HCT116 (cell line): ENCODE results near the gene SLC2A5. TPM values are rescaled to one million over a fixed set of nuclear protein-coding genes. Genes with fewer than 3 reads are reported as not detected.

Experiments
- ATAC-seq: fragments of 200-7000 bp; cut with Tn5 transposase; 2 replicates; pipeline ENCODE4 v1.9.1; 2020; ENCODE audit warnings: mild to moderate bottlenecking, moderate library complexity
- BruUV-seq: library from RNA; stranded (reverse); fragments of 400-500 nt; replicated peaks from 2 replicates; lab custom pipeline; 2021; lab: Mats Ljungman, UMichigan
- CTCF ChIA-PET: fragments of 300-600 bp; sonication (Branson Sonifier 250); formaldehyde crosslinking; loops from one replicate; lab custom pipeline; 2021; ENCODE audit warnings: antibody characterized with exemption; lab: Charles Lee
- POLR2A ChIA-PET: fragments of 300-600, 350-600 bp; sonication (Branson Sonifier 250); formaldehyde crosslinking; loops from one replicate; lab custom pipeline; 2021; ENCODE audit warnings: antibody characterized with exemption; lab: Charles Lee
- RAD21 ChIA-PET, 2 experiments: fragments of 300-600 bp; sonication (Branson Sonifier 250); formaldehyde crosslinking; loops; one replicate each; lab custom pipeline; 2023; ENCODE audit warnings: low total read pairs in 2 of 2; ENCODE audit not compliant: uncharacterized antibody in 2 of 2, unreplicated experiment in 2 of 2, low non-redundant PET in 1 of 2; lab: Charles Lee
- DNase-seq: peaks from one replicate; pipeline ENCODE4 v3.0.0-alpha.2; 2010; ENCODE audit warnings: low read depth, low spot score
- H2AFZ ChIP-seq: fragments of 200-600 bp; shearing (Covaris generic), sonication (generic); 2 replicates; pipeline ENCODE4 v1.6.1; 2017; ENCODE audit warnings: low read depth, mixed run types, mixed read lengths, antibody characterized with exemption, low read length; ENCODE audit not compliant: poor library complexity, severe bottlenecking
- H3K27ac ChIP-seq: 2 replicates; pipeline ENCODE4 v1.5.1; 2012; ENCODE audit warnings: low read depth, low read length
- H3K27me3 ChIP-seq: fragments of 200-600 bp; sonication (generic); 2 replicates; pipeline ENCODE4 v1.6.1; 2016; ENCODE audit warnings: mixed run types, low read length, mixed read lengths; ENCODE audit not compliant: insufficient read depth
- H3K36me3 ChIP-seq, 2 experiments: fragments of 200-500 bp in 1 of 2; fragments of 200-600 bp in 1 of 2; sonication (Bioruptor generic) in 1 of 2; sonication (generic) in 1 of 2; 2 replicates each; pipeline versions ENCODE4 v1.5.1 to v1.6.1; 2014 to 2016; ENCODE audit warnings: low read length in 2 of 2, inconsistent platforms in 1 of 2, mixed read lengths in 1 of 2, mixed run types in 1 of 2; ENCODE audit not compliant: insufficient read depth in 2 of 2, control insufficient read depth in 1 of 2
- H3K4me1 ChIP-seq, 2 experiments: fragments of 200-600 bp in 1 of 2; sonication (generic) in 1 of 2; 2 replicates each; pipeline versions ENCODE4 v1.5.1 to v1.6.1; 2012 to 2017; ENCODE audit warnings: low read length in 2 of 2, inconsistent platforms in 1 of 2, mild to moderate bottlenecking in 1 of 2, mixed read lengths in 1 of 2, mixed run types in 1 of 2, moderate library complexity in 1 of 2; ENCODE audit not compliant: insufficient read depth in 2 of 2, control insufficient read depth in 1 of 2
- H3K4me2 ChIP-seq: fragments of 200-600 bp; sonication (generic); 2 replicates; pipeline ENCODE4 v1.6.1; 2017; ENCODE audit warnings: mixed run types, low read length, mixed read lengths
- H3K4me3 ChIP-seq, 2 experiments: fragments of 200-600 bp in 1 of 2; sonication (generic) in 1 of 2; replicated peaks in 1 of 2; 2 replicates each; pipeline ENCODE4 v1.5.1; 2011 to 2016; ENCODE audit warnings: low read length in 2 of 2, control low read depth in 1 of 2, low read depth in 1 of 2, mild to moderate bottlenecking in 1 of 2, mixed read lengths in 1 of 2, mixed run types in 1 of 2
- H3K79me2 ChIP-seq: fragments of 200-600 bp; sonication (generic); 2 replicates; pipeline ENCODE4 v1.6.1; 2017; ENCODE audit warnings: mild to moderate bottlenecking, mixed run types, low read length, moderate library complexity, mixed read lengths; ENCODE audit not compliant: insufficient read depth
- H3K9ac ChIP-seq: fragments of 200-600 bp; sonication (generic); 2 replicates; pipeline ENCODE4 v1.6.1; 2016; ENCODE audit warnings: low read length, mixed read lengths
- H3K9me2 ChIP-seq: fragments of 200-600 bp; sonication (generic), shearing (Covaris generic); 2 replicates; pipeline ENCODE4 v1.6.1; 2017; ENCODE audit warnings: mixed run types, mild to moderate bottlenecking, moderate library complexity; ENCODE audit not compliant: insufficient read depth
- H3K9me3 ChIP-seq, 2 experiments: fragments of 200-500 bp in 1 of 2; fragments of 200-600 bp in 1 of 2; sonication (Bioruptor generic) in 1 of 2; sonication (generic) in 1 of 2; 2 replicates each; pipeline ENCODE4 v1.6.1; 2014 to 2017; ENCODE audit warnings: low read length in 2 of 2, mixed read lengths in 2 of 2, inconsistent platforms in 1 of 2, low read depth in 1 of 2, mild to moderate bottlenecking in 1 of 2, mixed run types in 1 of 2, moderate library complexity in 1 of 2; ENCODE audit not compliant: control insufficient read depth in 1 of 2, insufficient read depth in 1 of 2
- H4K20me1 ChIP-seq: fragments of 200-600 bp; sonication (generic), shearing (Covaris generic); 2 replicates; pipeline ENCODE4 v1.6.1; 2017; ENCODE audit warnings: mixed run types, mild to moderate bottlenecking, moderate library complexity; ENCODE audit not compliant: insufficient read depth
- CBX3 ChIP-seq: IDR thresholded peaks from 2 replicates; pipeline ENCODE4 v1.6.1; 2012; ENCODE audit warnings: low read depth
- EGR1 ChIP-seq: IDR thresholded peaks from 2 replicates; pipeline ENCODE4 v1.6.1; 2012; ENCODE audit warnings: low read depth
- ELF1 ChIP-seq: IDR thresholded peaks from 2 replicates; pipeline ENCODE4 v1.6.1; 2012; ENCODE audit warnings: low read depth, borderline replicate concordance
- EZH2 ChIP-seq: fragments of 200-600 bp; sonication (generic); IDR thresholded peaks from 2 replicates; pipeline ENCODE4 v1.6.1; 2017; ENCODE audit warnings: antibody characterized with exemption, mixed run types
- FOSL1 ChIP-seq: IDR thresholded peaks from 2 replicates; pipeline ENCODE4 v1.6.1; 2012; ENCODE audit warnings: low read depth
- POLR2AphosphoS5 ChIP-seq: IDR thresholded peaks from 2 replicates; pipeline ENCODE4 v1.6.1; 2011; ENCODE audit warnings: mild to moderate bottlenecking, low read depth, low read length, moderate library complexity
- YY1 ChIP-seq: IDR thresholded peaks from 2 replicates; pipeline ENCODE4 v1.6.1; 2011; ENCODE audit warnings: low read length, low read depth, moderate library complexity, mild to moderate bottlenecking; ENCODE audit not compliant: insufficient replicate concordance; ENCODE audit errors: extremely low read depth
- intact Hi-C: fragments of 100-400 bp; cut with micrococcal nuclease; formaldehyde crosslinking; loops from 2 replicates; pipeline ENCODE4 v1.10.0; 2022
- total RNA-seq: library from RNA; stranded (reverse); gene quantifications from one replicate; pipeline ENCODE4 v1.2.1, GENCODE V29; 2021; ENCODE audit not compliant: unreplicated experiment
- TF ChIP-seq, protein P1 (sequence below): IDR thresholded peaks from 2 replicates; pipeline ENCODE4 v1.6.1; 2012
- TF ChIP-seq, protein P2 (sequence below): IDR thresholded peaks from 2 replicates; pipeline ENCODE4 v1.6.1; 2011; ENCODE audit warnings: mild to moderate bottlenecking, low read length, moderate library complexity; ENCODE audit not compliant: insufficient replicate concordance; ENCODE audit errors: extremely low read depth

Gene SLC2A5
- total RNA-seq, 1 experiment from 2014 or later: not detected

DNA sequence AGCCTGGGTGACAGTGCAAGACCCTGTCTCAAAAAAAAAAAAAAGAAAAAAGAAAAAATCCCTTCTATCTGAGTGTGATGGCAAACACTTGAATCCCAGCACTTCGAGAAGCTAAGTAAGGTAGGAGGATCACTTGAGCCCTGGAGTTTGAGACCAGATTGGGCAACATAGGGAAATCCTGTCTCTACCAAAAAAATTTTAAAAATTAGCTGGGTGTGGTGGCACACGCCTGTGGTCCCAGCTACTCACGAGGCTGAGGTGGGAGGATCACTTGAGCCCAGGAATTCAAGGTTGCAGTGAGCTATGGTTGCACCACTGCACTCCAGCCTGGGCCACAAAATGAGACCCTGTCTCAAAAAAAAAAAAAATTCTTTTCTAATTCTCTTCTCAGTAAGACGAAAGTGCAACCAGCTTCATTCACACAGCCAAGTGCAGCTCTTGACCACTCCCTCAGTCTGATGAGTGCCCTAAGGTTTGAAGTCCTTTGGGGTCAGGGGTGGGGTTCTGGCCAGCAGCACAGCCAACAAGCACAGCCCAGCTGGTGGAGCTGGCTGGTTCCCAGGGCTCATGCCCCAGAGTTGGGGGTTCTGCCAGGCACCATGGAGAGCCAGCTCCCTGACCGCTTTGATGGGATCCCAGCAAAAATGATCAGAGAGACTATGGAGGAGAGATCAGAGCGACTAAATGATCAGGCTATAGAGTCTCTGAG lies 8.0 kb downstream of the SLC2A5 start:
- H3K4me3 ChIP-seq: no peak overlapping the region
- ATAC-seq: no peak
- H3K27ac ChIP-seq: no peak overlapping the region
- H3K27me3 ChIP-seq: no peaks in the 10 kb centered on the region
- H3K9ac ChIP-seq: no peak overlapping the region
- ChIA-PET CTCF (no interaction called here), POLR2A (no interaction called here), RAD21 (interaction anchor here in 1 of 2 experiments (0.7 kb wide), 1 partner anchor 135 kb away, joined by 3 read pairs; no protein-coding TSS in a partner anchor)
- H3K4me2 ChIP-seq: no peak overlapping the region
- DNase-seq: no peak
- no peaks in the 10 kb centered on the region for H3K36me3 ChIP-seq
- TF ChIP-seq ELF1: no peak
- no peak overlapping the region for H2AFZ ChIP-seq
- intact Hi-C loops: no loop called here
- no peaks in the 10 kb centered on the region for H3K9me3 ChIP-seq
- no peaks in the 10 kb centered on the region for H4K20me1 ChIP-seq
- H3K79me2 ChIP-seq: no peaks in the 10 kb centered on the region
- H3K9me2 ChIP-seq: no peaks in the 10 kb centered on the region
- H3K4me1 ChIP-seq: peaks cover 0 to 8% of the 10 kb centered on the region in 2 experiments; a peak in 1 of 4 replicates
- BruUV-seq: no TSS peak

DNA sequence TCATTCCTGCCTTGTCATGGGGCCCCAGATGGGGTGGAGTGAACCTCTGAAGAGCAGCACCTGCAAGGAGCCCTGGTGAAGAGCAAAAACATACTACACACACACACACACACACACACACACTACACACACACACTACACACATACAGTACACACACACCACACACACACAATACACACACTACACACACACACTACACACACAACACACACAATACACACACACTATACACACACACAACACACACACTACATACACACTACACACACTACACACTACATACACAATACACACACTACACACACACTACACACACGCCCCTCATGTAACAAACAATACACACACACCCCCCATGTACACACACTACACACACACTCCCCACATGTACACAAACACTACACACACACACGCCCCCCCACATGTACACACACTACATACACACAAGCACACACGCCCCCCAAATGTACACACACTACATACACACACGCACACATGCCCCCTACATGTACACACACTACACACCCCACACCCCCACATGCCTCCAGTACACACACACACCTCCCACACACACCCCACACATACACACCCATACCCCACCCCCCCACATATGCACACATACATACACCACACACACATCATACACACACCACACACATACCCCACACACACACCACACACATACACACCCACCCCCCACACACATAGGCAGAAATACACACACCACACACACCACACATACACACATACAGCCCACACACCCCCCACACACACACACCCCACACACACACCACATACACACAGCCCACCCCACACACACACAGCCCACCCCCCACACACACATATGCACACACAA lies 9.3 kb downstream of the SLC2A5 start:
- no peak for TF ChIP-seq ELF1
- no peak for TF ChIP-seq EZH2
- no peak for TF ChIP-seq YY1
- TF ChIP-seq, protein P1, sequence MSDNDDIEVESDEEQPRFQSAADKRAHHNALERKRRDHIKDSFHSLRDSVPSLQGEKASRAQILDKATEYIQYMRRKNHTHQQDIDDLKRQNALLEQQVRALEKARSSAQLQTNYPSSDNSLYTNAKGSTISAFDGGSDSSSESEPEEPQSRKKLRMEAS: no peak
- no peak for TF ChIP-seq CBX3
- TF ChIP-seq, protein P2, sequence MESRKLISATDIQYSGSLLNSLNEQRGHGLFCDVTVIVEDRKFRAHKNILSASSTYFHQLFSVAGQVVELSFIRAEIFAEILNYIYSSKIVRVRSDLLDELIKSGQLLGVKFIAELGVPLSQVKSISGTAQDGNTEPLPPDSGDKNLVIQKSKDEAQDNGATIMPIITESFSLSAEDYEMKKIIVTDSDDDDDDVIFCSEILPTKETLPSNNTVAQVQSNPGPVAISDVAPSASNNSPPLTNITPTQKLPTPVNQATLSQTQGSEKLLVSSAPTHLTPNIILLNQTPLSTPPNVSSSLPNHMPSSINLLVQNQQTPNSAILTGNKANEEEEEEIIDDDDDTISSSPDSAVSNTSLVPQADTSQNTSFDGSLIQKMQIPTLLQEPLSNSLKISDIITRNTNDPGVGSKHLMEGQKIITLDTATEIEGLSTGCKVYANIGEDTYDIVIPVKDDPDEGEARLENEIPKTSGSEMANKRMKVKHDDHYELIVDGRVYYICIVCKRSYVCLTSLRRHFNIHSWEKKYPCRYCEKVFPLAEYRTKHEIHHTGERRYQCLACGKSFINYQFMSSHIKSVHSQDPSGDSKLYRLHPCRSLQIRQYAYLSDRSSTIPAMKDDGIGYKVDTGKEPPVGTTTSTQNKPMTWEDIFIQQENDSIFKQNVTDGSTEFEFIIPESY: no peak
- TF ChIP-seq FOSL1: no peak
- TF ChIP-seq EGR1: no peak
- TF ChIP-seq POLR2AphosphoS5: no peak
- TF ChIP-seq, all 23 proteins: peak for 0
- Histone ChIP-seq H3K4me1 (peaks cover 0 to 8% of the 10 kb centered on the region in 2 experiments; a peak in 1 of 4 replicates), H3K79me2 (no peaks in the 10 kb centered on the region), H3K4me3 (no peak overlapping the region), H3K27ac (no peak overlapping the region), H3K9ac (no peak overlapping the region), H3K36me3 (no peaks in the 10 kb centered on the region), H3K9me2 (no peaks in the 10 kb centered on the region), H4K20me1 (no peaks in the 10 kb centered on the region), H3K4me2 (no peak overlapping the region), H3K27me3 (no peaks in the 10 kb centered on the region), H2AFZ (no peak overlapping the region), H3K9me3 (no peaks in the 10 kb centered on the region)
- BruUV-seq: no TSS peak
- RAD21 ChIA-PET: interaction anchor here in 1 of 2 experiments (0.7 kb wide), 1 partner anchor 136 kb away, joined by 3 read pairs; no protein-coding TSS in a partner anchor
- CTCF ChIA-PET: no interaction called here
- POLR2A ChIA-PET: interaction anchor here (0.6 kb wide), 1 partner anchor 158 kb away, joined by 3 read pairs; no protein-coding TSS in a partner anchor
- no peak for ATAC-seq
- no peak for DNase-seq
- intact Hi-C loops: no loop called here
